ENCODE data around the gene KDM2B. TPM values are rescaled to one million over a fixed set of nuclear protein-coding genes. Genes with fewer than 3 reads are reported as not detected.

The KDM2B gene
- polyA plus RNA-seq, 1 donor (not counting 4 experiments of a cell fraction or from before 2014, with no cell fraction given): 10.3 TPM

DNA sequence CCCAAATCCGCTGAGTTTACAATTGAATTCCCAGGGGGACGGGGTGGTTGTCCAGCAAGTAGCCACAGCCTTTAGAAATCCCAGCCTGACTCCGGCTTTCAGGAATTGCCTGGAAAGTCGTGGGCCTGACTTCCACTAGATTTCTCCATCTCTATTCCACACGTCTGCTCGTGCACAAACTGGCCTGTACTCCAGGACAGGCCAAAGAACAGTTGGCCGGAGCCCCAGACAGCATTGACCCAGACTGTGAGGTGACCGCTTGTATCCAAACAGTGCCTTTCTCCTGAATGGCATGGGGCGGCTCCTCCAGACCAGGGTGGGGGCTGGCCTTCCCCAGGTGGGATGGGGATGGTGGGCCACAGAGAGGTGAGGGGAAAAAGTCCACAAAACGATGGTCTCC lies 62.2 kb downstream of the KDM2B start:
- Histone ChIP-seq H3K27me3 (ENCODE audit: control insufficient read depth, extremely low read depth, insufficient read depth, low read length) (no peaks in the 10 kb centered on the region), H3K4me2 (ENCODE audit: control insufficient read depth, extremely low read depth, insufficient read depth, low read depth, low read length) (no peak overlapping the region), H3K36me3 (ENCODE audit: control insufficient read depth in 2 of 2, extremely low read depth in 1 of 2, insufficient read depth in 2 of 2, low read length in 2 of 2) (no peaks in the 10 kb centered on the region), H3K27ac (ENCODE audit: control insufficient read depth, insufficient read depth, low read length) (no peak overlapping the region), H3K4me3 (ENCODE audit: control insufficient read depth in 2 of 3, extremely low read depth in 1 of 3, insufficient read depth in 2 of 3, low read depth in 1 of 3, low read length in 3 of 3) (no peak overlapping the region), H3K9me3 (ENCODE audit: control insufficient read depth, low read depth, low read length) (no peaks in the 10 kb centered on the region), H2AFZ (ENCODE audit: control insufficient read depth, low read length) (no peak overlapping the region), H3K4me1 (ENCODE audit: control insufficient read depth, extremely low read depth, insufficient read depth, low read length) (no peaks in the 10 kb centered on the region), H3K9ac (ENCODE audit: control insufficient read depth, extremely low read depth, insufficient read depth, low read length) (no peak overlapping the region), H4K20me1 (ENCODE audit: control insufficient read depth, extremely low read depth, insufficient read depth, low read length) (no peaks in the 10 kb centered on the region), H3K9me1 (ENCODE audit: control insufficient read depth, extremely low read depth, insufficient read depth, low read length) (no peaks in the 10 kb centered on the region), H3K79me2 (ENCODE audit: control insufficient read depth, insufficient read depth, low read length) (no peaks in the 10 kb centered on the region)
- no peak for DNase-seq (ENCODE audit: low read depth, low spot score)
- no peak for FAIRE-seq
- TF ChIP-seq, protein P1, sequence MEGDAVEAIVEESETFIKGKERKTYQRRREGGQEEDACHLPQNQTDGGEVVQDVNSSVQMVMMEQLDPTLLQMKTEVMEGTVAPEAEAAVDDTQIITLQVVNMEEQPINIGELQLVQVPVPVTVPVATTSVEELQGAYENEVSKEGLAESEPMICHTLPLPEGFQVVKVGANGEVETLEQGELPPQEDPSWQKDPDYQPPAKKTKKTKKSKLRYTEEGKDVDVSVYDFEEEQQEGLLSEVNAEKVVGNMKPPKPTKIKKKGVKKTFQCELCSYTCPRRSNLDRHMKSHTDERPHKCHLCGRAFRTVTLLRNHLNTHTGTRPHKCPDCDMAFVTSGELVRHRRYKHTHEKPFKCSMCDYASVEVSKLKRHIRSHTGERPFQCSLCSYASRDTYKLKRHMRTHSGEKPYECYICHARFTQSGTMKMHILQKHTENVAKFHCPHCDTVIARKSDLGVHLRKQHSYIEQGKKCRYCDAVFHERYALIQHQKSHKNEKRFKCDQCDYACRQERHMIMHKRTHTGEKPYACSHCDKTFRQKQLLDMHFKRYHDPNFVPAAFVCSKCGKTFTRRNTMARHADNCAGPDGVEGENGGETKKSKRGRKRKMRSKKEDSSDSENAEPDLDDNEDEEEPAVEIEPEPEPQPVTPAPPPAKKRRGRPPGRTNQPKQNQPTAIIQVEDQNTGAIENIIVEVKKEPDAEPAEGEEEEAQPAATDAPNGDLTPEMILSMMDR (optimal IDR thresholded peaks at IDR 0.05 in 1 of 3, IDR thresholded peaks at IDR 0.05 in 1 of 3, conservative IDR thresholded peaks at IDR 0.05 in 1 of 3; ENCODE audit: extremely low read depth in 1 of 3, insufficient read depth in 2 of 3, low read length in 3 of 3): no peak
- no peak for TF ChIP-seq EZH2 (IDR thresholded peaks at IDR 0.05; ENCODE audit: low read length)
- dilution Hi-C loops (cut with MboI; ENCODE audit: extremely low pct_ligation_motif_present, low sequenced_read_pairs): no loop called here

DNA sequence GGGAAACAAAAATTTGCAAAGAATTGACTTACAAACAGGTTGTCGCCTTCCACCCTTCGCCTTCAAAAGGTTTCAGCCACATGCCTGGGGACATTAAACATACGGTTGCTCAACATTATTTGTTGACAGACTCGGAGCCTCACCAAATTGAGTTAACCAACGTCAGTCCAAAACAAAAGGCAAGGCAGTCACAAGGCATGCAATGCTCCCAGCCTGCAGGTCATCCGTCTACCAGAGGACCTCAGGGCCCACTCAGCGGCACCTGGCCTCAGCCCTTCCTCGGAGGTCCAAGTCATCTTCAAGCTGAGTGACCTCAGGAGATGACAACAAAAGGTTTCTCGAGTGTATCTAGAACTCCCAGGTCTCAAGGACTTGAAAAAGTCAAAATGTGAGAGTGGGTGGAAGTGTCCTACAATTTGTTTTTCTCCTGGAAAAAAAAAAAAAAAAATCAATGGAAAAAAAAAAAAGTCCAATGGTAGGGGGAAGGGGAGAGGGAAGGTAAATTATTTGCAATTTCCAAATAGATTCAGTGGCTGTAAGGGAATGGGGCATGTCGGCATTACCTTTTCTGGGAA lies 64.3 kb downstream of the KDM2B start:
- Histone ChIP-seq H3K9me3 (ENCODE audit: control insufficient read depth, low read depth, low read length) (no peaks in the 10 kb centered on the region), H3K9me1 (ENCODE audit: control insufficient read depth, extremely low read depth, insufficient read depth, low read length) (no peaks in the 10 kb centered on the region), H3K9ac (ENCODE audit: control insufficient read depth, extremely low read depth, insufficient read depth, low read length) (no peak overlapping the region), H3K36me3 (ENCODE audit: control insufficient read depth in 2 of 2, extremely low read depth in 1 of 2, insufficient read depth in 2 of 2, low read length in 2 of 2) (peaks cover 0 to 3% of the 10 kb centered on the region in 2 experiments), H3K4me3 (ENCODE audit: control insufficient read depth in 2 of 3, extremely low read depth in 1 of 3, insufficient read depth in 2 of 3, low read depth in 1 of 3, low read length in 3 of 3) (no peak overlapping the region), H2AFZ (ENCODE audit: control insufficient read depth, low read length) (no peak overlapping the region), H3K4me2 (ENCODE audit: control insufficient read depth, extremely low read depth, insufficient read depth, low read depth, low read length) (no peak overlapping the region), H3K79me2 (ENCODE audit: control insufficient read depth, insufficient read depth, low read length) (no peaks in the 10 kb centered on the region), H3K4me1 (ENCODE audit: control insufficient read depth, extremely low read depth, insufficient read depth, low read length) (no peaks in the 10 kb centered on the region), H3K27me3 (ENCODE audit: control insufficient read depth, extremely low read depth, insufficient read depth, low read length) (no peaks in the 10 kb centered on the region), H4K20me1 (ENCODE audit: control insufficient read depth, extremely low read depth, insufficient read depth, low read length) (no peaks in the 10 kb centered on the region), H3K27ac (ENCODE audit: control insufficient read depth, insufficient read depth, low read length) (no peak overlapping the region)
- TF ChIP-seq, protein P1 (optimal IDR thresholded peaks at IDR 0.05 in 1 of 3, IDR thresholded peaks at IDR 0.05 in 1 of 3, conservative IDR thresholded peaks at IDR 0.05 in 1 of 3; ENCODE audit: extremely low read depth in 1 of 3, insufficient read depth in 2 of 3, low read length in 3 of 3): no peak
- no peak for TF ChIP-seq EZH2 (IDR thresholded peaks at IDR 0.05; ENCODE audit: low read length)
- dilution Hi-C loops (cut with MboI; ENCODE audit: extremely low pct_ligation_motif_present, low sequenced_read_pairs): no loop called here
- no peak for FAIRE-seq
- DNase-seq (ENCODE audit: low read depth, low spot score): no peak

Data from keratinocyte (primary cell).